Cardiac muscle cell (in vitro differentiated cells and primary cell): ENCODE results near the gene ATP6V1G3. TPM values are rescaled to one million over a fixed set of nuclear protein-coding genes. Genes with fewer than 3 reads are reported as not detected.

Experiments
- DNase-seq, 2 donors: peaks; one replicate each; pipeline versions ENCODE4 v3.0.0 to v3.0.0-alpha.2; 2010 to 2017; ENCODE audit warnings: low read depth in 1 of 2, low spot score in 1 of 2
- H3K27ac ChIP-seq: fragments of 200-600 bp; sonication (generic); 2 replicates; pipeline ENCODE4 v1.5.1; 2016
- H3K27me3 ChIP-seq: fragments of 200-600 bp; sonication (generic); 2 replicates; pipeline ENCODE4 v1.6.0; 2016; ENCODE audit warnings: control low read depth
- H3K36me3 ChIP-seq: fragments of 200-600 bp; sonication (generic); 2 replicates; pipeline ENCODE4 v1.5.1; 2016; ENCODE audit warnings: control low read depth
- H3K4me1 ChIP-seq: fragments of 200-600 bp; sonication (generic); 2 replicates; pipeline ENCODE4 v1.8.1; 2017; ENCODE audit warnings: low read depth, mild to moderate bottlenecking, mixed run types
- H3K4me3 ChIP-seq: fragments of 200-600 bp; sonication (generic); 2 replicates; pipeline ENCODE4 v1.5.1; 2016; ENCODE audit warnings: mild to moderate bottlenecking
- H3K9me3 ChIP-seq: fragments of 200-600 bp; sonication (generic); 2 replicates; pipeline ENCODE4 v1.5.1; 2017; ENCODE audit warnings: low read depth, mild to moderate bottlenecking, control low read depth
- CTCF ChIP-seq: IDR thresholded peaks from 2 replicates; pipeline ENCODE4 v1.5.1; 2012; ENCODE audit warnings: low read depth, mild to moderate bottlenecking, low read length
- polyA plus RNA-seq: library from polyadenylated mRNA; unstranded; fragments of >200 nt; fragmentation: Nextera tagmentation; extraction: Ambion mirVana; gene quantifications from 2 replicates; pipeline ENCODE4 v1.2.1, GENCODE V29; 2016
- total RNA-seq: library from RNA; depleted of rRNA; stranded (reverse); fragments of >200 nt; gene quantifications from 2 replicates; pipeline ENCODE4 v1.2.3, GENCODE V29; 2016

Gene ATP6V1G3
- total and polyA plus RNA-seq, 2 experiments from 2014 or later, result not detected

- no peak overlapping the region for H3K27ac ChIP-seq
- no peaks in the 10 kb centered on the region for H3K36me3 ChIP-seq
- H3K4me3 ChIP-seq, result no peak overlapping the region
- DNase-seq, result no peak
- no peaks in the 10 kb centered on the region for H3K9me3 ChIP-seq
- H3K4me1 ChIP-seq, result no peaks in the 10 kb centered on the region
- TF ChIP-seq CTCF, result no peak
- H3K27me3 ChIP-seq, result no peaks in the 10 kb centered on the region
Measured at GRCh38 chr1:198559362-198559761, 18.9 kb upstream of the ATP6V1G3 start.

- Histone ChIP-seq H3K9me3 (no peaks in the 10 kb centered on the region), H3K27me3 (no peaks in the 10 kb centered on the region), H3K27ac (no peak overlapping the region), H3K4me3 (no peak overlapping the region), H3K4me1 (no peaks in the 10 kb centered on the region), H3K36me3 (no peaks in the 10 kb centered on the region)
- TF ChIP-seq CTCF, result no peak
- no peak for DNase-seq
Measured at GRCh38 chr1:198558402-198558801, 17.9 kb upstream of the ATP6V1G3 start.

- Histone ChIP-seq H3K9me3 (no peaks in the 10 kb centered on the region), H3K36me3 (no peaks in the 10 kb centered on the region), H3K27ac (no peak overlapping the region), H3K4me3 (no peak overlapping the region), H3K27me3 (no peaks in the 10 kb centered on the region), H3K4me1 (no peaks in the 10 kb centered on the region)
- no peak for DNase-seq
- no peak for TF ChIP-seq CTCF
Measured at GRCh38 chr1:198556971-198557370, 16.5 kb upstream of the ATP6V1G3 start.

- DNase-seq, result no peak
- Histone ChIP-seq H3K9me3 (no peaks in the 10 kb centered on the region), H3K27me3 (no peaks in the 10 kb centered on the region), H3K4me3 (no peak overlapping the region), H3K4me1 (no peaks in the 10 kb centered on the region), H3K36me3 (no peaks in the 10 kb centered on the region), H3K27ac (no peak overlapping the region)
- no peak for TF ChIP-seq CTCF
Measured at GRCh38 chr1:198552668-198553416, 12.4 kb upstream of the ATP6V1G3 start.

GRCh38 chr1:198550941-198551524 is 10.6 kb upstream of the ATP6V1G3 start:
- no peak for DNase-seq
- Histone ChIP-seq H3K27me3 (no peaks in the 10 kb centered on the region), H3K9me3 (no peaks in the 10 kb centered on the region), H3K36me3 (no peaks in the 10 kb centered on the region), H3K27ac (no peak overlapping the region), H3K4me3 (no peak overlapping the region), H3K4me1 (no peaks in the 10 kb centered on the region)
- no peak for TF ChIP-seq CTCF
